GM21526 (cell line): ENCODE results near the gene AGO4.
"Not testable (repeated sequence)": the region's sequence is repeated elsewhere in the genome, so short reads cannot be mapped to it uniquely, and the experiment has no call there.

Source experiments
- ATAC-seq: cut with Tn5 transposase; IDR thresholded peaks from one replicate; pipeline ENCODE4 v1.9.1; 2021; ENCODE audit warnings: moderate library complexity; ENCODE audit not compliant: unreplicated experiment, low FRiP score

Gene AGO4

GRCh38 chr1:35809114-35810095 lies 1.6 kb downstream of the AGO4 start:
- ATAC-seq: no peak

- no peak for ATAC-seq
Observed at GRCh38 chr1:35810096-35810881, 2.5 kb downstream of the AGO4 start.

GRCh38 chr1:35812754-35813153 lies 4.9 kb downstream of the AGO4 start:
- not testable (repeated sequence) for ATAC-seq

GRCh38 chr1:35825255-35825654 lies 17.4 kb downstream of the AGO4 start:
- no peak for ATAC-seq

GRCh38 chr1:35832276-35832905 lies 24.6 kb downstream of the AGO4 start:
- ATAC-seq: no peak

GRCh38 chr1:35833395-35833794 lies 25.6 kb downstream of the AGO4 start:
- no peak for ATAC-seq

- ATAC-seq: no peak
Observed at GRCh38 chr1:35834218-35834617, 26.4 kb downstream of the AGO4 start.

- ATAC-seq: no peak
Observed at GRCh38 chr1:35835398-35835797, 27.6 kb downstream of the AGO4 start.

- no peak for ATAC-seq
Observed at GRCh38 chr1:35836734-35837133, 28.9 kb downstream of the AGO4 start.

- ATAC-seq: no peak
Observed at GRCh38 chr1:35838693-35839245, 31.0 kb downstream of the AGO4 start.

- no peak for ATAC-seq
Observed at GRCh38 chr1:35844826-35845225, 37.0 kb downstream of the AGO4 start.

- ATAC-seq: no peak
Observed at GRCh38 chr1:35845766-35846165, 38.0 kb downstream of the AGO4 start.

- no peak for ATAC-seq
Observed at GRCh38 chr1:35847935-35848565, 40.2 kb downstream of the AGO4 start.

GRCh38 chr1:35850051-35850450 lies 42.2 kb downstream of the AGO4 start:
- no peak for ATAC-seq

GRCh38 chr1:35850716-35851115 lies 42.9 kb downstream of the AGO4 start:
- no peak for ATAC-seq

- ATAC-seq: no peak
Observed at GRCh38 chr1:35851132-35851869, 43.5 kb downstream of the AGO4 start.

- ATAC-seq: no peak
Observed at GRCh38 chr1:35852241-35852640, 44.4 kb downstream of the AGO4 start.

GRCh38 chr1:35854989-35855700 lies 47.3 kb downstream of the AGO4 start:
- ATAC-seq: no peak

- no peak for ATAC-seq
Observed at GRCh38 chr1:35856964-35857363, 49.1 kb downstream of the AGO4 start.
